Central memory CD8-positive, alpha-beta T cell (primary cell): ENCODE data around the gene CLDN22.
"Not testable (repeated sequence)": the region's sequence is repeated elsewhere in the genome, so short reads cannot be mapped to it uniquely, and the experiment has no call there.

Experiments used
- ATAC-seq: fragments of 150-1000 bp; cut with Tn5 transposase; replicated peaks from 2 replicates; pipeline ENCODE4 v1.10.0; 2022; ENCODE audit warnings: mild to moderate bottlenecking, moderate FRiP score, moderate number of reproducible peaks; ENCODE audit not compliant: poor library complexity, severe bottlenecking; ENCODE audit errors: extremely low read depth
- DNase-seq, 2 donors: peaks; one replicate each; pipeline ENCODE4 v3.0.0; 2021; ENCODE audit warnings: low spot score in 2 of 2
- H3K27ac Mint-ChIP-seq: one replicate; pipeline ENCODE4 v1.8.0; 2022; ENCODE audit warnings: low read depth, mild to moderate bottlenecking, moderate library complexity, mixed read lengths
- H3K27me3 Mint-ChIP-seq: one replicate; pipeline ENCODE4 v1.8.0; 2022; ENCODE audit warnings: mixed read lengths
- H3K36me3 Mint-ChIP-seq: one replicate; pipeline ENCODE4 v1.8.0; 2022; ENCODE audit warnings: mild to moderate bottlenecking, moderate library complexity, mixed read lengths; ENCODE audit not compliant: insufficient read depth
- H3K4me1 Mint-ChIP-seq: one replicate; pipeline ENCODE4 v1.8.0; 2022; ENCODE audit warnings: mixed read lengths
- H3K4me3 Mint-ChIP-seq: one replicate; pipeline ENCODE4 v1.8.0; 2022; ENCODE audit warnings: mild to moderate bottlenecking, moderate library complexity, mixed read lengths
- H3K9me3 Mint-ChIP-seq: one replicate; pipeline ENCODE4 v1.8.0; 2022; ENCODE audit warnings: mixed read lengths

Gene CLDN22

GRCh38 chr4:183326853-183327252 is 6.8 kb upstream of the CLDN22 start:
- Mint-ChIP-seq H3K4me3 (no peak overlapping the region), H3K36me3 (no peaks in the 10 kb centered on the region), H3K4me1 (no peaks in the 10 kb centered on the region), H3K9me3 (no peaks in the 10 kb centered on the region), H3K27ac (no peak overlapping the region), H3K27me3 (peaks cover 32% of the 10 kb centered on the region)
- ATAC-seq (no peak), DNase-seq (no peak)

GRCh38 chr4:183326387-183326786 is 6.3 kb upstream of the CLDN22 start:
- not testable (repeated sequence) for H3K36me3 Mint-ChIP-seq, H3K9me3 Mint-ChIP-seq, DNase-seq, H3K4me3 Mint-ChIP-seq, H3K4me1 Mint-ChIP-seq, H3K27ac Mint-ChIP-seq, ATAC-seq
- peaks cover 32% of the 10 kb centered on the region for H3K27me3 Mint-ChIP-seq

GRCh38 chr4:183324619-183325018 is 4.5 kb upstream of the CLDN22 start:
- no peaks in the 10 kb centered on the region for H3K36me3 Mint-ChIP-seq
- H3K27ac Mint-ChIP-seq = no peak overlapping the region

GRCh38 chr4:183324056-183324455 is 4.0 kb upstream of the CLDN22 start:
- H3K27me3 Mint-ChIP-seq = peaks cover 32% of the 10 kb centered on the region
- H3K4me1 Mint-ChIP-seq, DNase-seq, H3K27ac Mint-ChIP-seq, H3K4me3 Mint-ChIP-seq, H3K36me3 Mint-ChIP-seq, ATAC-seq, H3K9me3 Mint-ChIP-seq: not testable (repeated sequence)

More at GRCh38 chr4:183324619-183325018, 4.5 kb upstream of the CLDN22 start:
- ATAC-seq (no peak), DNase-seq (no peak)
- H3K27me3 Mint-ChIP-seq = peaks cover 32% of the 10 kb centered on the region
- H3K4me1 Mint-ChIP-seq = no peaks in the 10 kb centered on the region
- H3K4me3 Mint-ChIP-seq = no peak overlapping the region
- H3K9me3 Mint-ChIP-seq = no peaks in the 10 kb centered on the region

GRCh38 chr4:183323295-183323694 is 3.2 kb upstream of the CLDN22 start:
- Mint-ChIP-seq H3K27ac (no peak overlapping the region), H3K4me3 (no peak overlapping the region), H3K9me3 (no peaks in the 10 kb centered on the region), H3K36me3 (no peaks in the 10 kb centered on the region), H3K27me3 (peaks cover 32% of the 10 kb centered on the region), H3K4me1 (no peaks in the 10 kb centered on the region)
- DNase-seq (no peak), ATAC-seq (no peak)

- peaks cover 32% of the 10 kb centered on the region for H3K27me3 Mint-ChIP-seq
- H3K4me3 Mint-ChIP-seq = no peak within 1 kb of the TSS
- H3K4me1 Mint-ChIP-seq = no peaks in the 10 kb centered on the region
- DNase-seq = no peak
- H3K36me3 Mint-ChIP-seq = no peaks in the 10 kb centered on the region
- ATAC-seq = no peak
- H3K27ac Mint-ChIP-seq = no peak within 1 kb of the TSS
- no peaks in the 10 kb centered on the region for H3K9me3 Mint-ChIP-seq
Observed at GRCh38 chr4:183322326-183322725, 2.2 kb upstream of the CLDN22 start, which contains the start of gene CLDN24. TSS of gene CLDN24 (minus strand) at chr4:183322426. CDS start at chr4:183322426, 0 bp downstream.

GRCh38 chr4:183321516-183321915 is 1.4 kb upstream of the CLDN22 start:
- no peak overlapping the region for H3K27ac Mint-ChIP-seq
- no peaks in the 10 kb centered on the region for H3K4me1 Mint-ChIP-seq

GRCh38 chr4:183321079-183321478 is 1.0 kb upstream of the CLDN22 start:
- Mint-ChIP-seq H3K27me3 (peaks cover 25% of the 10 kb centered on the region), H3K27ac (no peak overlapping the region), H3K4me1 (no peaks in the 10 kb centered on the region), H3K4me3 (no peak overlapping the region), H3K36me3 (no peaks in the 10 kb centered on the region), H3K9me3 (no peaks in the 10 kb centered on the region)
- ATAC-seq (no peak), DNase-seq (no peak)

More at GRCh38 chr4:183321516-183321915, 1.4 kb upstream of the CLDN22 start:
- H3K27me3 Mint-ChIP-seq = peaks cover 29% of the 10 kb centered on the region
- DNase-seq (no peak), ATAC-seq (no peak)
- no peaks in the 10 kb centered on the region for H3K9me3 Mint-ChIP-seq
- no peaks in the 10 kb centered on the region for H3K36me3 Mint-ChIP-seq
- H3K4me3 Mint-ChIP-seq = no peak overlapping the region

GRCh38 chr4:183318656-183319055 is 1.4 kb downstream of the CLDN22 start:
- no peaks in the 10 kb centered on the region for H3K36me3 Mint-ChIP-seq
- H3K4me1 Mint-ChIP-seq = no peaks in the 10 kb centered on the region
- no peaks in the 10 kb centered on the region for H3K9me3 Mint-ChIP-seq
- ATAC-seq = no peak
- DNase-seq = no peak
- H3K27ac Mint-ChIP-seq = no peak overlapping the region
- no peak overlapping the region for H3K4me3 Mint-ChIP-seq
- peaks cover 20% of the 10 kb centered on the region for H3K27me3 Mint-ChIP-seq

- ATAC-seq = no peak
- H3K9me3 Mint-ChIP-seq = no peaks in the 10 kb centered on the region
- no peak for DNase-seq
- no peaks in the 10 kb centered on the region for H3K4me1 Mint-ChIP-seq
- no peak overlapping the region for H3K27ac Mint-ChIP-seq
- H3K36me3 Mint-ChIP-seq = peaks cover 2% of the 10 kb centered on the region
- no peak overlapping the region for H3K4me3 Mint-ChIP-seq
- H3K27me3 Mint-ChIP-seq = peaks cover 36% of the 10 kb centered on the region
Observed at GRCh38 chr4:183314806-183315205, 5.3 kb downstream of the CLDN22 start.

GRCh38 chr4:183314336-183314735 is 5.7 kb downstream of the CLDN22 start:
- no peaks in the 10 kb centered on the region for H3K4me1 Mint-ChIP-seq
- H3K36me3 Mint-ChIP-seq = peaks cover 2% of the 10 kb centered on the region
- H3K27me3 Mint-ChIP-seq = peaks cover 36% of the 10 kb centered on the region
- no peak overlapping the region for H3K27ac Mint-ChIP-seq
- ATAC-seq = no peak
- no peak for DNase-seq
- H3K9me3 Mint-ChIP-seq = no peaks in the 10 kb centered on the region
- no peak overlapping the region for H3K4me3 Mint-ChIP-seq

- Mint-ChIP-seq H3K27me3 (peaks cover 36% of the 10 kb centered on the region), H3K27ac (no peak overlapping the region), H3K4me3 (no peak overlapping the region), H3K36me3 (peaks cover 2% of the 10 kb centered on the region), H3K4me1 (no peaks in the 10 kb centered on the region), H3K9me3 (no peaks in the 10 kb centered on the region)
- no peak for ATAC-seq
- DNase-seq = no peak
Observed at GRCh38 chr4:183312841-183313240, 7.2 kb downstream of the CLDN22 start.

GRCh38 chr4:183306811-183307210 is 13.3 kb downstream of the CLDN22 start:
- Mint-ChIP-seq H3K27me3 (peaks cover 21% of the 10 kb centered on the region), H3K36me3 (no peaks in the 10 kb centered on the region), H3K27ac (no peak overlapping the region), H3K9me3 (no peaks in the 10 kb centered on the region), H3K4me1 (no peaks in the 10 kb centered on the region), H3K4me3 (no peak overlapping the region)
- DNase-seq (no peak), ATAC-seq (no peak)

- H3K4me3 Mint-ChIP-seq = no peak overlapping the region
- H3K27me3 Mint-ChIP-seq = peaks cover 25% of the 10 kb centered on the region
- no peaks in the 10 kb centered on the region for H3K36me3 Mint-ChIP-seq
- DNase-seq (no peak), ATAC-seq (no peak)
- no peak overlapping the region for H3K27ac Mint-ChIP-seq
- no peaks in the 10 kb centered on the region for H3K4me1 Mint-ChIP-seq
- H3K9me3 Mint-ChIP-seq = no peaks in the 10 kb centered on the region
Observed at GRCh38 chr4:183304538-183304937, 15.5 kb downstream of the CLDN22 start.
